GM12878 (cell line): ENCODE results near the gene WNK2. TPM values are rescaled to one million over a fixed set of nuclear protein-coding genes. Genes with fewer than 3 reads are reported as not detected.

Experiments used
- ATAC-seq: fragments of 200-7000 bp; cut with Tn5 transposase; 3 replicates; pipeline ENCODE4 v1.9.1; 2020; ENCODE audit warnings: mild to moderate bottlenecking, moderate library complexity
- BruUV-seq: library from RNA; stranded (reverse); fragments of 400-500 nt; replicated peaks from 2 replicates; lab custom pipeline; 2021; lab: Mats Ljungman, UMichigan
- CTCF ChIA-PET: fragments of 300-600 bp; sonication (Branson Sonifier 250); formaldehyde crosslinking; extraction: SDS; loops from one replicate; lab custom pipeline; 2021; ENCODE audit warnings: inconsistent platforms; lab: Yijun Ruan, JAX
- POLR2A ChIA-PET: fragments of 350-600 bp; formaldehyde crosslinking; extraction: SDS; loops from one replicate; lab custom pipeline; 2021; ENCODE audit warnings: inconsistent platforms; lab: Charles Lee
- RAD21 ChIA-PET: fragments of 300-600 bp; sonication (Branson Sonifier 250); formaldehyde crosslinking; loops from one replicate; lab custom pipeline; 2023; ENCODE audit warnings: antibody characterized with exemption; ENCODE audit not compliant: unreplicated experiment; lab: Charles Lee
- SMC1A ChIA-PET: fragments of 300-600 bp; sonication (Branson Sonifier 250); formaldehyde crosslinking; loops from one replicate; lab custom pipeline; 2023; ENCODE audit not compliant: unreplicated experiment, uncharacterized antibody; lab: Charles Lee
- DNase-seq: peaks from one replicate; pipeline ENCODE4 v3.0.0-alpha.2; 2011; ENCODE audit warnings: low read depth, low spot score
- FAIRE-seq: peaks from 3 replicates; lab custom pipeline; 2011; peaks lifted over from hg19 to GRCh38; lab: Jason Lieb, UNC
- H2AFZ ChIP-seq: 2 replicates; pipeline ENCODE4 v1.6.0; 2011; ENCODE audit warnings: low read depth, low read length, control low read depth; ENCODE audit not compliant: control insufficient read depth
- H3K27ac ChIP-seq: 2 replicates; pipeline ENCODE4 v1.5.1; 2011; ENCODE audit warnings: control low read depth; ENCODE audit not compliant: control insufficient read depth, insufficient read depth
- H3K27me3 ChIP-seq, 2 experiments: replicated peaks in 1 of 2; 2 replicates each; pipeline versions ENCODE4 v1.6.0 to v1.6.1; 2011; ENCODE audit warnings: low read length in 1 of 2; ENCODE audit not compliant: control insufficient read depth in 2 of 2, insufficient read depth in 2 of 2
- H3K36me3 ChIP-seq, 2 experiments: 2 replicates each; pipeline ENCODE4 v1.5.1; 2011; ENCODE audit warnings: low read length in 1 of 2; ENCODE audit not compliant: control insufficient read depth in 2 of 2, insufficient read depth in 2 of 2
- H3K4me1 ChIP-seq: 2 replicates; pipeline ENCODE4 v1.6.1; 2011; ENCODE audit warnings: mild to moderate bottlenecking, low read length, moderate library complexity, mixed read lengths; ENCODE audit not compliant: control insufficient read depth, insufficient read depth
- H3K4me2 ChIP-seq: 2 replicates; pipeline ENCODE4 v1.6.0; 2011; ENCODE audit warnings: control low read depth; ENCODE audit not compliant: control insufficient read depth, insufficient read depth
- H3K4me3 ChIP-seq: fragments of 200-600 bp; sonication (generic); 2 replicates; pipeline ENCODE4 v1.5.1; 2016
- H3K79me2 ChIP-seq: 2 replicates; pipeline ENCODE4 v1.6.0; 2011; ENCODE audit warnings: low read length; ENCODE audit not compliant: control insufficient read depth, insufficient read depth
- H3K9ac ChIP-seq: 2 replicates; pipeline ENCODE4 v1.8.0; 2011; ENCODE audit warnings: low read length, control low read depth, mixed read lengths; ENCODE audit not compliant: control insufficient read depth, insufficient read depth
- H3K9me3 ChIP-seq: replicated peaks from 3 replicates; pipeline ENCODE4 v1.5.1; 2011; ENCODE audit warnings: mild to moderate bottlenecking, low read length; ENCODE audit not compliant: control insufficient read depth, insufficient read depth
- H4K20me1 ChIP-seq: 2 replicates; pipeline ENCODE4 v1.6.0; 2011; ENCODE audit not compliant: control insufficient read depth, insufficient read depth
- CTCF ChIP-seq, 3 experiments: IDR thresholded peaks in 2 of 3; conservative IDR thresholded peaks in 1 of 3; 2 replicates each; pipeline ENCODE4 v1.5.1; 2011; ENCODE audit warnings: low read depth in 3 of 3, low read length in 3 of 3, mild to moderate bottlenecking in 3 of 3, control low read depth in 2 of 3, moderate library complexity in 2 of 3, inconsistent platforms in 1 of 3, mixed read lengths in 1 of 3; ENCODE audit not compliant: control insufficient read depth in 2 of 3, insufficient read depth in 1 of 3; ENCODE audit errors: extremely low read depth in 1 of 3
- MEF2B ChIP-seq: fragments of 450-650 bp; IDR thresholded peaks from 2 replicates; pipeline ENCODE4 v1.6.1; 2018; ENCODE audit warnings: mild to moderate bottlenecking, moderate library complexity; ENCODE audit not compliant: partially characterized antibody, poor library complexity, severe bottlenecking
- WGBS: methylation state at CpG from one replicate; pipeline ENCODE4 v1.1.6; 2016; ENCODE audit warnings: low lambda C conversion rate; ENCODE audit not compliant: insufficient replicate concordance, insufficient coverage; ENCODE audit errors: missing lambda C conversion rate; 5-methylcytosine and 5-hydroxymethylcytosine counted together
- in situ Hi-C: fragments of 300-500 bp; cut with MboI; formaldehyde crosslinking; loops from 9 replicates; pipeline ENCODE4 v1.14.3; 2018; ENCODE audit warnings: mixed read lengths
- intact Hi-C: fragments of 100-400 bp; cut with micrococcal nuclease; formaldehyde crosslinking; loops from one replicate; pipeline ENCODE4 v1.14.2; 2022; ENCODE audit not compliant: unreplicated experiment
- polyA plus RNA-seq, 11 experiments: library from polyadenylated mRNA; depleted of rRNA in 4 of 11; unstranded in 6 of 11; stranded (reverse) in 5 of 11; fragments of >200 nt; fragmentation: Nextera tagmentation in 4 of 11; fragmentation: Illumina TruSeq in 1 of 11; extraction: Ambion mirVana in 4 of 11; extraction: Trizol in 1 of 11; gene quantifications; 1 replicate in 1 of 11; 2 replicates in 10 of 11; pipeline versions ENCODE4 v1.2.1 to v1.2.3, GENCODE V29; 2011 to 2016; ENCODE audit warnings: inconsistent platforms in 2 of 11, missing spikeins in 2 of 11, low read depth in 1 of 11
- total RNA-seq, 4 experiments: library from RNA; depleted of rRNA in 3 of 4; stranded (reverse); fragments of >200 nt in 3 of 4; fragmentation: Illumina TruSeq in 1 of 4; extraction: Trizol in 1 of 4; gene quantifications; 2 replicates each; pipeline versions ENCODE4 v1.2.1 to v1.2.3, GENCODE V29; 2013 to 2021
- TF ChIP-seq, protein P1 (sequence below): fragments of 450-650 bp; IDR thresholded peaks from 2 replicates; pipeline ENCODE4 v1.6.1; 2018; ENCODE audit warnings: borderline replicate concordance, mild to moderate bottlenecking; ENCODE audit not compliant: partially characterized antibody

WNK2 gene
- total and polyA plus RNA-seq, 10 of the 15 experiments (the other 5 are each of a cell fraction or from before 2014, with no cell fraction given), result 0.15 TPM; not detected in 9

GRCh38 chr9:93167838-93168237 is 16.1 kb upstream of the WNK2 start (continued):
- TF ChIP-seq, protein P1, sequence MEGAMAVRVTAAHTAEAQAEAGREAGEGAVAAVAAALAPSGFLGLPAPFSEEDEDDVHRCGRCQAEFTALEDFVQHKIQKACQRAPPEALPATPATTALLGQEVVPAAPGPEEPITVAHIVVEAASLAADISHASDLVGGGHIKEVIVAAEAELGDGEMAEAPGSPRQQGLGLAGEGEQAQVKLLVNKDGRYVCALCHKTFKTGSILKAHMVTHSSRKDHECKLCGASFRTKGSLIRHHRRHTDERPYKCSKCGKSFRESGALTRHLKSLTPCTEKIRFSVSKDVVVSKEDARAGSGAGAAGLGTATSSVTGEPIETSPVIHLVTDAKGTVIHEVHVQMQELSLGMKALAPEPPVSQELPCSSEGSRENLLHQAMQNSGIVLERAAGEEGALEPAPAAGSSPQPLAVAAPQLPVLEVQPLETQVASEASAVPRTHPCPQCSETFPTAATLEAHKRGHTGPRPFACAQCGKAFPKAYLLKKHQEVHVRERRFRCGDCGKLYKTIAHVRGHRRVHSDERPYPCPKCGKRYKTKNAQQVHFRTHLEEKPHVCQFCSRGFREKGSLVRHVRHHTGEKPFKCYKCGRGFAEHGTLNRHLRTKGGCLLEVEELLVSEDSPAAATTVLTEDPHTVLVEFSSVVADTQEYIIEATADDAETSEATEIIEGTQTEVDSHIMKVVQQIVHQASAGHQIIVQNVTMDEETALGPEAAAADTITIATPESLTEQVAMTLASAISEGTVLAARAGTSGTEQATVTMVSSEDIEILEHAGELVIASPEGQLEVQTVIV, result no peak

- SMC1A ChIA-PET, result no interaction called here
- no peak for FAIRE-seq
- Histone ChIP-seq H3K36me3 (no peaks in the 10 kb centered on the region), H3K4me1 (no peaks in the 10 kb centered on the region), H3K27ac (no peak overlapping the region), H3K4me2 (no peak overlapping the region), H3K9me3 (no peaks in the 10 kb centered on the region), H3K79me2 (no peaks in the 10 kb centered on the region), H4K20me1 (no peaks in the 10 kb centered on the region), H2AFZ (no peak overlapping the region), H3K4me3 (no peak overlapping the region), H3K27me3 (peaks cover 2 to 6% of the 10 kb centered on the region in 2 experiments; a peak in 2 of 4 replicates), H3K9ac (no peak overlapping the region)
- no peak for ATAC-seq
- POLR2A ChIA-PET, result no interaction called here
- no TSS peak for BruUV-seq
- RAD21 ChIA-PET, result no interaction called here
- DNase-seq, result no peak
- in situ Hi-C loops (loop anchor here (10.0 kb wide), 1 partner anchor 796 kb away; no protein-coding TSS in a partner anchor), intact Hi-C loops (no loop called here)
- TF ChIP-seq MEF2B (no peak), CTCF (IDR thresholded peaks at IDR 0.05 in 2 of 3, conservative IDR thresholded peaks at IDR 0.05 in 1 of 3; ENCODE audit: control insufficient read depth in 2 of 3, extremely low read depth in 1 of 3, insufficient read depth in 1 of 3, low read depth in 3 of 3, low read length in 3 of 3) (no peak)
- CTCF ChIA-PET, result no interaction called here
- WGBS, result 63% methylated on average over 5 of the region's 5 CpGs
These were observed 15.4 kb upstream of the WNK2 start for GRCh38 chr9:93168581-93168980.
